GM19035 (cell line): ENCODE measurements around the gene LRRC26.
"Not testable (repeated sequence)": the region's sequence is repeated elsewhere in the genome, so short reads cannot be mapped to it uniquely, and the experiment has no call there.

Experiments
- ATAC-seq: cut with Tn5 transposase; IDR thresholded peaks from one replicate; pipeline ENCODE4 v1.9.1; 2021; ENCODE audit not compliant: unreplicated experiment

LRRC26 gene

GRCh38 chr9:137121927-137122795 lies 47.7 kb downstream of the LRRC26 start:
- not testable (repeated sequence) for ATAC-seq
